ENCODE data around the gene PLAU.
"Not testable (repeated sequence)": the region's sequence is repeated elsewhere in the genome, so short reads cannot be mapped to it uniquely, and the experiment has no call there.

DNA sequence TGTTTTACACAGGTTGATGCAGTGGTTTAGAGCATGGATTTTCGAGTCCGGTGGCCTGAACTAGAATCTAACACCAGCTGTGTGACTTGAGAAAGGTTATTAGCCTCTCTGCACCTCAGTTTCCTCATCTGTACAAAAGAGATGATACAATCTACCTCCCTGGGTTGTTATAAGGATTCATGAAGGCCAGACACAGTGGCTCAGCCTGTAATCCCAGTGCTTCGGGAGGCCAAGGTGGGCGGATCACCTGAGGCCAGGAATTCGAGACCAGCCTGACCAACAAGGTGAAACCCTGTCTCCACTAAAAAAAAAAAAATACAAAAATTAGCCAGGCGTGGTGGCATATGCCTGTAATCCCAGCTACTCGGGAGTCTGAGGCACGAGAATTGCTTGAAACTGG is 8.5 kb downstream of the PLAU start:
- TF ChIP-seq, protein P1, sequence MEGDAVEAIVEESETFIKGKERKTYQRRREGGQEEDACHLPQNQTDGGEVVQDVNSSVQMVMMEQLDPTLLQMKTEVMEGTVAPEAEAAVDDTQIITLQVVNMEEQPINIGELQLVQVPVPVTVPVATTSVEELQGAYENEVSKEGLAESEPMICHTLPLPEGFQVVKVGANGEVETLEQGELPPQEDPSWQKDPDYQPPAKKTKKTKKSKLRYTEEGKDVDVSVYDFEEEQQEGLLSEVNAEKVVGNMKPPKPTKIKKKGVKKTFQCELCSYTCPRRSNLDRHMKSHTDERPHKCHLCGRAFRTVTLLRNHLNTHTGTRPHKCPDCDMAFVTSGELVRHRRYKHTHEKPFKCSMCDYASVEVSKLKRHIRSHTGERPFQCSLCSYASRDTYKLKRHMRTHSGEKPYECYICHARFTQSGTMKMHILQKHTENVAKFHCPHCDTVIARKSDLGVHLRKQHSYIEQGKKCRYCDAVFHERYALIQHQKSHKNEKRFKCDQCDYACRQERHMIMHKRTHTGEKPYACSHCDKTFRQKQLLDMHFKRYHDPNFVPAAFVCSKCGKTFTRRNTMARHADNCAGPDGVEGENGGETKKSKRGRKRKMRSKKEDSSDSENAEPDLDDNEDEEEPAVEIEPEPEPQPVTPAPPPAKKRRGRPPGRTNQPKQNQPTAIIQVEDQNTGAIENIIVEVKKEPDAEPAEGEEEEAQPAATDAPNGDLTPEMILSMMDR (IDR thresholded peaks at IDR 0.05): not testable (repeated sequence)
- not testable (repeated sequence) for TF ChIP-seq POLR2A (IDR thresholded peaks at IDR 0.05)
